A673 (cell line): Measurements from ENCODE around the gene ADAMTSL2. TPM values are rescaled to one million over a fixed set of nuclear protein-coding genes. Genes with fewer than 3 reads are reported as not detected.

Source experiments
- BruUV-seq: library from RNA; stranded (reverse); fragments of 400-500 nt; replicated peaks from 2 replicates; lab custom pipeline; 2021; lab: Mats Ljungman, UMichigan
- CTCF ChIA-PET: fragments of 300-600 bp; sonication (Branson Sonifier 250); formaldehyde crosslinking; loops from one replicate; lab custom pipeline; 2022; ENCODE audit warnings: antibody characterized with exemption; lab: Charles Lee
- POLR2A ChIA-PET: fragments of 300-600 bp; sonication (Branson Sonifier 250); formaldehyde crosslinking; loops from one replicate; lab custom pipeline; 2022; ENCODE audit warnings: antibody characterized with exemption; ENCODE audit not compliant: low non-redundant PET; lab: Charles Lee
- DNase-seq: peaks from one replicate; pipeline ENCODE4 v3.0.0-alpha.2; 2015; ENCODE audit warnings: low spot score
- H3K27ac ChIP-seq: fragments of 200-600 bp; sonication (generic); 2 replicates; pipeline ENCODE4 v1.5.1; 2016; ENCODE audit warnings: mixed run types, low read depth, mild to moderate bottlenecking, mixed read lengths, antibody characterized with exemption, low read length; ENCODE audit not compliant: poor library complexity, severe bottlenecking
- H3K27me3 ChIP-seq: fragments of 200-600 bp; sonication (generic); replicated peaks from 2 replicates; pipeline ENCODE4 v1.6.1; 2017; ENCODE audit warnings: mixed run types, low read depth, mild to moderate bottlenecking, mixed read lengths, antibody characterized with exemption, low read length; ENCODE audit not compliant: insufficient read depth, poor library complexity
- H3K36me3 ChIP-seq: fragments of 200-600 bp; sonication (generic); 2 replicates; pipeline ENCODE4 v1.6.1; 2016; ENCODE audit warnings: mixed run types, mild to moderate bottlenecking, mixed read lengths, antibody characterized with exemption, low read length; ENCODE audit not compliant: insufficient read depth, poor library complexity, severe bottlenecking
- H3K4me1 ChIP-seq: fragments of 200-600 bp; sonication (generic); 2 replicates; pipeline ENCODE4 v1.6.1; 2017; ENCODE audit warnings: mixed run types, mild to moderate bottlenecking, mixed read lengths, antibody characterized with exemption, low read length; ENCODE audit not compliant: insufficient read depth, poor library complexity, severe bottlenecking
- H3K4me3 ChIP-seq: fragments of 200-600 bp; sonication (generic); 2 replicates; pipeline ENCODE4 v1.5.1; 2016; ENCODE audit warnings: low read depth, mixed run types, mild to moderate bottlenecking, mixed read lengths, low read length; ENCODE audit not compliant: poor library complexity, severe bottlenecking
- H3K9me3 ChIP-seq: fragments of 200-600 bp; sonication (generic); 2 replicates; pipeline ENCODE4 v1.6.1; 2016; ENCODE audit warnings: mixed run types, low read depth, mild to moderate bottlenecking, mixed read lengths, antibody characterized with exemption, low read length; ENCODE audit not compliant: poor library complexity, severe bottlenecking
- CTCF ChIP-seq: fragments of 300-800, 200-600 bp; sonication (generic); conservative IDR thresholded peaks from 2 replicates; pipeline ENCODE4 v1.5.1; 2017; ENCODE audit warnings: low read depth, mild to moderate bottlenecking, antibody characterized with exemption, low read length, moderate library complexity, mixed read lengths
- EZH2 ChIP-seq: fragments of 200-600 bp; sonication (generic); IDR thresholded peaks from 2 replicates; pipeline ENCODE4 v1.6.1; 2017; ENCODE audit warnings: borderline replicate concordance, low read depth, mild to moderate bottlenecking, mixed read lengths, antibody characterized with exemption, low read length; ENCODE audit not compliant: poor library complexity, severe bottlenecking
- intact Hi-C: fragments of 100-400 bp; cut with micrococcal nuclease; formaldehyde crosslinking; loops from one replicate; pipeline ENCODE4 v1.10.0; 2022; ENCODE audit not compliant: unreplicated experiment
- total RNA-seq: library from RNA; stranded (reverse); gene quantifications from 2 replicates; pipeline ENCODE4 v1.2.3, GENCODE V29; 2021

ADAMTSL2 gene
- total RNA-seq, 1 experiment from 2014 or later: 0.06 TPM

GRCh38 chr9:133618726-133619125 lies 84.2 kb downstream of the ADAMTSL2 start:
- Histone ChIP-seq H3K36me3 (no peaks in the 10 kb centered on the region), H3K9me3 (no peaks in the 10 kb centered on the region), H3K27ac (no peak overlapping the region), H3K27me3 (peaks cover 83% of the 10 kb centered on the region), H3K4me3 (no peak overlapping the region), H3K4me1 (no peaks in the 10 kb centered on the region)
- no TSS peak for BruUV-seq
- no peak for TF ChIP-seq EZH2
- TF ChIP-seq CTCF: no peak
- intact Hi-C loops: no loop called here
- CTCF ChIA-PET: no interaction called here
- no peak for DNase-seq
- POLR2A ChIA-PET: interaction anchor here (0.6 kb wide), 1 partner anchor 406 kb away, joined by 5 read pairs; no protein-coding TSS in a partner anchor

DNA sequence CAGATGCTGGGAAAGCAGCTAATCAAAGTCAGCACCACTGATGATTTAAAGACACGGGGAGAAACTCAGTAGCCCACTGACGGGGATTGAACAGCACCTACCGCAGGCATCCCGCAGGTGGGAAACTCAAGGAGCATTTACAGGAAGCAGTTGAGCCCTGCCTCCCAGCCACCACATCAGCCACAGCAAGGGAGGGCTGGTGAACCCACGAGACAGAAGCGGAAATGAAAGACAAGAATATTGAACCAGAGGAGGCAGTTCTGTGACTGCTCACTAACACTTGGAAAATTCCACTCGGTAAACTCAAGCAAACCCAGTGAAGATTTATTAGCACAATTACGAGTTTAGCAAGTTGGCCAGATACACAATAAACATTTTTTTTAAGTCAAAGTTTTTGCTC lies 85.3 kb downstream of the ADAMTSL2 start:
- no peak for TF ChIP-seq CTCF
- TF ChIP-seq EZH2: no peak
- intact Hi-C loops: no loop called here
- H3K9me3 ChIP-seq: no peaks in the 10 kb centered on the region
- no peak overlapping the region for H3K27ac ChIP-seq
- peaks cover 72% of the 10 kb centered on the region for H3K27me3 ChIP-seq
- ChIA-PET CTCF (no interaction called here), POLR2A (no interaction called here)
- no TSS peak for BruUV-seq
- H3K36me3 ChIP-seq: no peaks in the 10 kb centered on the region
- no peak overlapping the region for H3K4me3 ChIP-seq
- no peak for DNase-seq
- no peaks in the 10 kb centered on the region for H3K4me1 ChIP-seq

DNA sequence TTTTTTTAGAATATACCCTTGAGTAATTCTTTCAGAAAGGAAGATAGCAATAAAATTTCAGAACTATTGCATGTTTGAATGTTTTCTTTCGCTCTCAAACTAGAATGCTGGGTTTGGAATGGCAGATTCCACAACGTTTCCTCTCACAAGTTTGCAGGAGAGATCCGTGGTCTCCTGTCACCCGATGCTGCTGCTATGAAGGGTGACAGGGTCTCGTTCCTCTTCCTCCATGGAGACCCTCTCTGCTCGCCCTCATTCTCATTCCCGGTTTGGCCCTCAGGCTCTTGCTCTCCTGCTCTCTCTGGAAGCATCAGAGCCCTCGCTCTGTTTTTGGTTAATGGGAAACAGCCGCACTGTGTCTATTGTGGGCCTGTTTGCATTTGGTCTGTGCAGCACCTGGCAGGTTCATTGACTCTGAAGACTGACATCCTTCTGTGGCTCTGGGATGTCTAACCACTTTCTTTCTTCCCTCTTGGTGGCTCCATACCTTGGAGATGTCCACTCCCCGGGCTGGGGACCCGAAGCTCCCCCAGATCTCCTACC lies 87.3 kb downstream of the ADAMTSL2 start:
- no peaks in the 10 kb centered on the region for H3K36me3 ChIP-seq
- intact Hi-C loops: no loop called here
- H3K4me3 ChIP-seq: no peak overlapping the region
- H3K27ac ChIP-seq: no peak overlapping the region
- no TSS peak for BruUV-seq
- POLR2A ChIA-PET: no interaction called here
- H3K9me3 ChIP-seq: no peaks in the 10 kb centered on the region
- CTCF ChIA-PET: no interaction called here
- no peaks in the 10 kb centered on the region for H3K4me1 ChIP-seq
- no peak for TF ChIP-seq EZH2
- no peak for TF ChIP-seq CTCF
- H3K27me3 ChIP-seq: peaks cover 61% of the 10 kb centered on the region
- no peak for DNase-seq
